ENCODE data around the gene ACAP2.
"Not testable (repeated sequence)": the region's sequence is repeated elsewhere in the genome, so short reads cannot be mapped to it uniquely, and the experiment has no call there.

Gene ACAP2

DNA sequence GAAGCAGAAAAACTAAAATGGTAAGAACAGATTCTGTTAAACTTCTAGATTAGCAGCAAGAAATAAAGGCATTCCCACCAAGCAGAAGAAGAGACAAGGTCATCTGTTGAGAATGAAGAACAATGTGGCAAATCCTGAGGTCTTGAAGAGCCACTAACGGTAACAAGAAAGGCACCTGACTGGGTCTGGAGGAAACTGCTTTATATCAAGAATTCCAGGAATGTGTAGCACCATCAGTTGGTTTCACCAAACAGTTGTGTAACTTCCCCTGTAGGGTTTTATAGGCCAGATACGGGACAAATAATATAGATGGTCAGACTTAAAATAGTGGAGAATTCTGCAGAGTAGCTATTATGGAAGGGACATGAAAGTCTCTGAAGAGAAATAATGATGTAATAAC, 57.3 kb downstream of the ACAP2 start:
- no peak for DNase-seq (ENCODE audit: low spot score)

DNA sequence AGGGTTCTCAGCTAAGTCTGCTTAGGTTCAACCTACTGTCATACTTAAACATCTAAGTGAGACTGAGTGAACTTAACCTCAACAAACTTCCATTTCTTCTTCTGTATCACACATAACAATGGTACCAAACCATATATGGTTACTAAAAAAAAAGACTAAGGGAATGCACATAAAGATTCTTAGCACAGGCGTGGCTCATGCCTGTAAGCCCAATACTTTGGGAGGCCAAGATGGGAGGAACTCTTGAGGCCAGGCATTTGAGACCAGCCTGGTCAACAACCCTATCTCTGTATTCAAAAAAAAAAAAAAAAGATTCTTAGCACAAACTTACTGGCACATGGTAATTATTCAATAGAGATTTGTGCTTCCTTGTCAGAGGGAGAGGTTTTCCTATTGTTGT, 57.9 kb downstream of the ACAP2 start:
- no peak for DNase-seq (ENCODE audit: low spot score)

DNA sequence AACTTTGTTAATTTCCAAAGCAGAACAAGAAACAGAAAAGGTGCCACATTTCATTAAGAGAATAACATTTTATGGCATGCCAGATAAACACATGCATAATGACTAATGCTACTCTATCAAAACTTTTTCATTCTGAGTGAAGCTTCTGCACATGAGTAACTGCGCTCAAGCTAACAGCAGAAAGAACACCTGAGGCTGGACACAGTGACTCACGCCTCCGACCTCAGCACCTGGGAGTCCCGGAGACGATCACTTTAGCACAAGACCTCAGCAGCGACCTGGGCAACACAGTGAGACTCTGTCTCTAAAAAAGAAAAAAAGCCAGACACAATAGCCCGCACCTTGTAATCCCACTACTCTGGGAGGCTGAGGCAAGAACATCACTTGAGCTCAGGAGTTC, 70.6 kb downstream of the ACAP2 start:
- DNase-seq (ENCODE audit: low spot score): no peak

DNA sequence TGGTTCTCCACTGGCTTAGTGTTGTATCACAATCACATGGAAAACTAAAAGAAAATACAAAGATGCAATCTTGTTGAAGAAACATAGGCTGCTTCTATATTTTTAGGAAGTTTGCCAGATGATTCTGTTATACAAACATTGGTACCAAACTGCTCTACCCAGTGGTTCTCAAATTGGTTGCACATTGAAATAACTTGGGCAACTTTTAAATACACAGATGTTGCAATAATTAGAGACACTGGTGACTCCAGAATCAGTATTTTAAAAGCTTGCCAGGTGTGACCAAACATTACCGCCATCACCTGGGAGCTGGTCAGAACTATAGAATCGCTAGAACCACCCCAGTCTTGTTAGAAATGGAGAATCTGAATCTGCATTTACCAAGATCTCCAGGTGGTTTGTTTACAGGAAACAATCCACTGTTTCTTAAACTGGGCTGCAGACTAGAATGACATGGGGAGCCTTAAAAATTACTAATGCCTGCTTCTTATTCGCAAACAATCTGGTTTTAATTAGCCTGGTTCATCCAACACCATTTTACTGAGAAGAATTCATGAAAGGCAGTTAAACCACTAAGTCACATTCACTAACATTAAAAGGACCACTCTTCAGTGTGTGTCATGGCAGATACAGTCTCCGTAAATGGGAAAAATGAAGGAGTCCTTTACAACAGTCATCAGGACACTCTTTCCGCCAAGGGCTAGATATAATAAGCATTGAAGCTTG, 76.5 kb downstream of the ACAP2 start:
- DNase-seq (ENCODE audit: low spot score): no peak

DNA sequence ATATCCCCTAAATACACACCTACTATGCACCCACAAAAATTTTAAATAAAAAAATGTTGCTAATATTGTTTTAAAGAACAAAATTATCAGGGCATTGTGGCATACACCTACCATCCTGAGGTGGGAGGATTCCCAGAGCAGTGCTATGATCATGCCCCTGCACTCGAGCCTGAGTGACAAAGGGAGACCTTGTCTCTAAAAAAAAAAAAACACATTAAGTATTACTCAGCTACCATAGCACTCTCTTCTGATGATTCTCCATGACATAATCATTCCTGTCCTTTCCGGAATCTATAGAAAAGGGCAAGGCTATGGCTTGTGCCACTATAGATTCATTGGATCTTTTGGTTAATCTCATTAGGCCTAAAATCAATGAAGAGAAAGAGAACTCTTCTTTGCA, 77.4 kb downstream of the ACAP2 start:
- no peak for DNase-seq (ENCODE audit: low spot score)

DNA sequence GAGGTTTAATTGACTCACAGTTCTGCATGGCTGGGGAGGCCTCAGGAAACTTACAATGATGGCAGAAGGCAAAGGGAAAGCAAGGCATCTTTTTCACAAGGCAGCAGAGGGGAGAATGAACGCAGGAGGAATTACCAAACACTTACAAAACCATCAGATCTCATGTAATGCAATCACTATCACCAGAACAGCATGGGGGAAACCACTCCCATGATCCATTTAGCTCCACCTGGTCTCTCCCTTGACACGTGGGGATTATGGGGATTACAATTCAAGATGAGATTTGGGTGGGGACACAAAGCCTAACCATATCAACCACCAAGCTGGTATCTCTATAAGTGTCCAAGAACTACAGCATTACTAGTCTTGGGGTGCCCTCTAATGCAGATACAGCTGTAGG, 85.0 kb downstream of the ACAP2 start:
- not testable (repeated sequence) for DNase-seq (ENCODE audit: low spot score)

DNA sequence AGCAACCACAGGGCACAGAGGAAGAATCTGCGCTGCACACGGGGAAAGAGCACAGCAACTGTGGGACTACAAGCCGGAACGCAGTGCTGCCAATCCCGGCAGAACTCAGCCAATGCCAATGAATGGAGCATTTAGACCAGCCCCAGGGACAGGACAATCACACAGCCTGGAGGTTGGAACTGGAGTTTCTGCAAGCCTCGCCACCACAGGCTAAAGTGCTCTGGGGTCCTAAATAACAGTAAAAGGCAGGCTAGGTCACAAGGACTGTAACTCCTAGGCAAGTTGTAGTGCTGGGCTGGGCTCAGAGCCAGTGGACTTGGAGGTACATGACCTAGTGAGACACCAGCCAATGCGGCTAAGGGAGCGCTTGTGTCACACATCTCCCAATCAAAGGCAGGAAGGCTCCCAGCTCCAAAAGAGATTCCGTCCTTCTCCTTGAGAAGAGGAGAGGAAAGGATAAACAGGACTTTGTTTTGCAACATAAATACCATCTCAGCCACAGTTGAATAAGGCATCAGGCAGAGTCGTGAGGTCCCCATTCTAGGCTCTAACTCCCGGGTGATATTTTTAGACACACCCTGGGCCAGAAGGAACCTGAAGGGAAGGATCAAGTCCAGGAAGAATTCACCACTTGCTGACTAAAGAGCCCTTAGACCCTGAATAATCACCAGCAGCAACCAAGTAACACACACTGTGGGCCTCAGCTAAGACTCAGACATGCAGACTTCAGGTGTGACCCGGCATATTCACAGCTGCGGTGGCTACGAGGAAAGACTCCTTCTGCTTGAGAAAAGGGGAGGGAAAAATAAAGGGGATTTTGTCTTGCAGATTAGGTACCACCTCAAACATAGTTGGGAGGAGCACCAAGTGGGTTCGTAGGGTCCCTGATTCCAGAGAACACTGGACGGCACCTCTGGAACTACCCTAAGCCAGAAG, 86.4 kb downstream of the ACAP2 start:
- DNase-seq (ENCODE audit: low spot score): peak; percentile 87

DNA sequence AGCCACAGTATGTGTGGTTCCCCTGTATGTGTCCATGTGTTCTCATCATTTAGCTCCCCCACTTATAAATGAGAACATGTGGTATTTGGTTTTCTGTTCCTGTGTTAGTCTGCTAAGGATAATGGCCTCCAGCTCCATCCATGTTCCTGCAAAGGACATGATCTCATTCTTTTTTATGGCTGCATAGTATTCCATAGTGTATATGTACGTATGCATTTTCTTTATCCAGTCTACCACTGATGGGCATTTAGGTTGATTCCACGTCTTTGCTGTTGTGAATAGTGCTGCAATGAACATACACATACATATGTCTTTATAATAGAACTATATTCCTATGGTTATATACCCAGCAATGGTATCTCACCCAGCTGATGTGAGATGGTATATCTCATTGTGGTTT, 88.8 kb downstream of the ACAP2 start:
- not testable (repeated sequence) for DNase-seq (ENCODE audit: low spot score)

DNA sequence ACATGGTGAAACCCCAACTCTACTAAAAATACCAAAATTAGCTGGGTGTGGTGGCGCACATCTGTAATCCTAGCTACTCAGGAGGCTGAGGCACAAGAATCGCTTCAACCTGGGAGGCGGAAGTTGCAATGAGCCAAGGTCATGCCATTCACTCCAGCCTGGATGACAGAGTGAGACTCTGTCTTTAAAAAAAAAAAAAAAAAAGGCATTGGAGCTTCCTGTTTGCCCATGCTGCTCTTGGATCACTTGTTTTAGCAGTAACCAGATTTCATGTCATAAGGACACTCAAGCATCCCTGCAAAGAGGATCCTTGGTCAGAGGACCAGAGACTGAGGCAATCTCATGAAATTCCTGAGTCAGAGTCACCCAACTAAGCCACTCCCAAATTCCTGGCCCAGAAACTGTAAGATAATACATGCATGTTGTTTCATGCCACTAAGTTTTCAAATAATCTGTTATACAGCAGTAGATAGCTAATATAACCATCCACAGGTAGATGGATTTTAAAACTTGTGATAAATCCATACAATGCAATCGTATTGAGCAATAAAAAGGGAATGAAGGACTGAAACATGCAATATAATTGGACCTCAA, 89.8 kb downstream of the ACAP2 start:
- no peak for DNase-seq (ENCODE audit: low spot score)

DNA sequence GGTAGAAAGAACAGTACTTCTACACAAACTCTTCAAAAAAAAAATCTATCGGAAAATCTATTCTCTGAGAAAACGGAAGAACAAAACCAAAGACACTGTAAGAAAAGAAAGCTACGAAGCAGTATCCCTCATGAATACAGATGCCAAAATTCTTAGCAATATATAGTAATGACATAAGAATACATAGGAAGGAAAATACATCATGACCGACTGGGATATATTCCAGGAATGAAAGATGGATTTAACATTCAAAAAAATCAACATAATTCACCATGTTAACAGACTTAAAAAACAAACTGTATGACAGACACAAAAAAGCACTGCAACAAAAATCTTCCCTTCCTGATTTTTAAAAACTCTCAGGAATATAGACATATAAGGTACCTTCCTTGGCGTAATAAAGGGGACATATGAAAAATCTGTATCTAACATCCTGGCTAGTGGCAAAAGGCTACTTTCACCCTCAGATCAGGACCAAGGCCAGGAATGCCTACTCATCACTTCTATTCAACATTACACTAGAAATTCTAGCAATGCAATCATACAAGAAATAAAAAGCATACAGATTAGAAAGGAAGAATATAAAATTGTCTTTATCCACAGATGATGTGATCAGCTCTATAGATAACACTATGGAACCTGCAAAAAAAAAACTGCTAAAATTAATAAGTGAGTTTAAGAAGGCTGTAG, 94.2 kb downstream of the ACAP2 start:
- DNase-seq (ENCODE audit: low spot score): no peak

DNA sequence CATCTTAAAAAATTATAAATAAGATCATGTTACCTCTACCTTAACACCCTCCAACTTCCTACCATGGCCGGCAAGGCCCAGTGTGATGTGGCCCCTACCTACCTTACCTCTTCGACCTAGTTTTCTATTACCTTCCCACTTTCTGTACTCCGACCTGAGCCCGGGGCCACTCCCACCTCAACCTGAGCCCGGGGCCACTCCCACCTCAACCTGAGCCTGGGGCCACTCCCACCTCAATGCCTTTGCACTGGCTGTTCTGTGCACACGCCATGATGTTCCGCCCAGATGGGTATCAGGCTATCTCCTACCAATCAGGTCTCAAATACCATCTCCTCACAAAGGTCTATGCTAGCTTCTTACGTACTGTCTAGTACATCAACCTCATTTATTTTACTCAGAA, 105.1 kb downstream of the ACAP2 start:
- DNase-seq (ENCODE audit: low spot score): no peak

DNA sequence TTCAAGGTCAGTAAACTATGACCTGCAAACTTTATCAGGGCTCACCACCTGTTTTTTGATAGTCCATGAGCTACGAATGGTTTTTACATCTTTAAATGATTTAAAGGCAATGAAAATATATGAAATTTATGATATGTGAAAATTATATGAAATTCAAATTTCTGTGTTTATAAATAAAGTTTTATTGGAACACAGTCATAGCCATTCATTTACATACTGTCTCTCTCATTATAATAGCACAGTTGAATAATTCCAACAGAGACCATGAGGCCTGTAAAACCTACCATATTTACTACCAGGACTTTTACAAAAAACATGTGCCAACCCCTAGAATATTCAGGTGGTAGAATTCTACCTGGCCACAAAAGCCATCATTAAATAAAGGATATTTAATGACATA, 107.9 kb downstream of the ACAP2 start:
- DNase-seq (ENCODE audit: low spot score): no peak

DNA sequence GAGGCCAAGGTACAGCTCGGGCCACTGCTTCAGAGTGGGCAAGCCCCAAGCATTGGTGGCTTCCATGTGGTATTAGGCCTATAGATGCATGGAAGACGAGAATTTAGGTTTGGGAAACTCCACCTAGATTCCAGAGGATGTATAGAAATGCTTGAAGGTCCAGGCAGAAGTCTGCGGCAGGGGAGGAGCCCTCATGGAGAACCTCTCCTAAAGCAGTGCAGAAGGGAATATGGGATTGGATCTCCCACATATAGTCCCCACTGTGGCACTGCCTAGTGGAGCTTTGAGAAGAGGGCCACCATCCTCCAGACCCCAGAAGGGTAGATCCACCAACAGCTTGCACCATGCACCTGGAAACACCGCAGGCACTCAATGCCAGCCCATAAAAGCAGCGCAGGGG, 123.8 kb downstream of the ACAP2 start:
- DNase-seq (ENCODE audit: low spot score): no peak

DNA sequence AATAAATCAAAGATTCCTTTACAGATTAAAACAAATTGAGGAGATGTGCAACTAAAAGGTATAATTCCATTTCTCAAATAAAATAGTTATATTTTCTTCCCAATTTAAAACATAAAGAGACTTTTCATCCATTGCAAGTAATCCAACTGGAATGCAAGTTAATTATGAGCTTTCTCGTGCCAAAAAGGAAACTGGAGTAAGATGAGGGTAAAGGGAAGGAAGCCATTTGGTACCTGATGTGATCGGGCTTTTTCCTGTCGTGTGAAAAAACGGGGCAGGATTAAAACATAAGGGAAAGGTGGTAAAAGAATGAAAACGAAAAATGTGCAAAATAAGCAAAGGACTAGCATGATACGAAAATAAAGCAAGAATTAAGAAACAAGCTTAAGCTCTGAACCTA, 130.1 kb downstream of the ACAP2 start:
- DNase-seq (ENCODE audit: low spot score): no peak

DNA sequence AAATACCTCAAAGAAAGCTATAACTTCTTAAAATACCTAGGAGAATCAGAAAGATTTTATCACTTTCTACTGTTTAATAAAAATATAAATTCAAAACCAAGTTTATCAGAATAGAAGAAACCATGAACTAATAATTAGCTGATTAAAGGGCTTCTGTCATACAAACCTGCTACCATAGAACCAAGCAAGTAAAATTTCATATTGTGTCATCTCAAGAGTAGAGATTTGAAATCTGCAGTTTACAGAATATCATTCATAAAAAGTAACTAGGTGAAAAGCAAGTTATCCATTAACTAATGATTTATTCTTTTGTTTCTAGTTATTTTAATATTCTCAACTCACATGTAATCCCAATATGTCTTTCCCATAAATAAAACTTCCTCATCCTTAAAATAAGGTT, 135.1 kb downstream of the ACAP2 start:
- DNase-seq (ENCODE audit: low spot score): no peak

DNA sequence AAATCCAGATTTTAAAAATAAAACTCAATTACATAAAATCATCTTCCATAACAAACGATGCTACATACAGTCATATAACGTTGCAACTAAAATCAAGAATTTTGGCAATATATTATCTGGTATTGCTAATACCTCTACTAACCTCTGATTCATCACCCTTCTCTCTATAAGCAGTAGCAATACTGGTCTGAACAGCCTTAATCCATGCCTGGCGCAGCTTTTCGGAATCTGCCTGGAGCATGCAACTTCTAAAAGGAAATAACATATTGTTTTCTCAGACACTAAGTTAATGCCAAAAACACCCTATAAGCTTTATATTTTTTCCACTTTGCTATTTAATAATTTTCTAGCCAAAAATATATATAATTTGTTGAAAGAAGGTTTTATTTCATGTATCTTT, 136.5 kb downstream of the ACAP2 start:
- no peak for DNase-seq (ENCODE audit: low spot score)

DNA sequence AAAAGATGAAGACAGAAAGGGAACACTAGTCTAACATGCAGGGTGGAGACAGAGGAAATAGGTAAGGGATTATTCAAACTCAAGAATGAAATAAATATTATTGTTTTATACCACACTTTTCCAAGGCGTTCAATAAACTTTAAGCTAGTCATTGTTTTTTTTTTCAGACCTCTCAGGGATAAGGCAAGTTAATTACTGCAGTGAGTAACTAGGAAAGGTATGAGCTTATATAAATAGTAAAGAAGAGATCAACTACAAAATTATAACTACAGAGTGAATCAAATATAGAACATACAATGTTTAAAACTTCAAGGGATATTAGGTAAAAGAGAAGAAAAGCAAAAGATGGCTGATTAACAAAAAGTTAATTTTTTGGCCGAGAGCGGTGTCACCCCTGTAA, 140.4 kb downstream of the ACAP2 start:
- DNase-seq (ENCODE audit: low spot score): no peak

DNA sequence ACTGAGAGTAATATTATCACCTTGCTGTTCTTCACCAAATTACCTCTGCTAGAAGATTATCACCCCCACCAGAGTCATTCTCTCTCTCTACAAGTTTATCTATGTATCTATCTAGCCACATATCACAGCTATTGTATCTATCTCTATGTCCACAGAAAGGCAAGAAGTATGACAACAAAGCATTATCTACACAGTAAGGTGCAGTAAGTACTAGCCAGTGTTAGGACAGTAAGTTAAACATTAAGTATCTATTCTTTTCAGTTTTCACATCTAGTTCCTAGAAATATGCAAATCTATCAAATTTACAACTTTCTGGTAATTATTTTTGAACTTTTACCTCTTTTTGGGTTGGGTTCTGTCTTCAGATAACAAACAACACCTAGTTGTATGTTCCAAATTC, 145.4 kb downstream of the ACAP2 start:
- DNase-seq (ENCODE audit: low spot score): no peak

DNA sequence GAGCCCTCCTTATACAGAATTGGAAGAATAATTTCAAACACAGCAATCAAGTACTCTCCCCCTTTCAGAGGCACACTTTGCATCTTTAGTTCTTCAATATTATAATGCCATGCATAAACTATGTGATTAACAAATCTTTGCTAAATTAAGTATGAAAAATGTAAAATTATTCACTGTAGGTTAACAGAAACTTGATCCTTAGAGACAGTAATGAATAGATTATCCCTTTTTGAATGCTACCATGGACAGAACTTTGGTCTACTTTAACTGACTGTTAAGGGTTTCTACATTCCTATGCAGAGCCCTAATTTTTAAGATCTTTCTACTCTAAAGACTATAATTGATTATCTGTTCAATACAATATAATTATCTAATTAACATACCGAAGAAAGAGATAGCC, 146.2 kb downstream of the ACAP2 start:
- DNase-seq (ENCODE audit: low spot score): no peak

DNA sequence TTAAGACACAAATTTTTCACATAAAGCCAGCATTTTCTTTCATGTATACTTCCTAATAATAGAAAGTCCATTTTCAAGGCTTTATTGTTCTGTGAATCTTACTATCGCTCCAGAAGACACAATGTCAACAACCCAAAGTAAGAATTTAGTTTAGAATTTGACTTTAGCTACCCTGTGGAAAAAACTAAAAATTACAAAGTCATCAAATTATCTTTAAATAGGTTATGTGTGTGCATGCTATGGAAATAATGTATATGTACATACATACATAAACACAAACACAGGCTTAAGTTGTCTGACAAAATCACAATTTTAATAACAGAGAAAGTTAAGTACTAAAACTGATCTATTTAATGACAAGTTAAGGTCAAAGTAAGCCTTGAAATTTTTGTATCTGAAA, 151.7 kb downstream of the ACAP2 start:
- DNase-seq (ENCODE audit: low spot score): no peak

DNA sequence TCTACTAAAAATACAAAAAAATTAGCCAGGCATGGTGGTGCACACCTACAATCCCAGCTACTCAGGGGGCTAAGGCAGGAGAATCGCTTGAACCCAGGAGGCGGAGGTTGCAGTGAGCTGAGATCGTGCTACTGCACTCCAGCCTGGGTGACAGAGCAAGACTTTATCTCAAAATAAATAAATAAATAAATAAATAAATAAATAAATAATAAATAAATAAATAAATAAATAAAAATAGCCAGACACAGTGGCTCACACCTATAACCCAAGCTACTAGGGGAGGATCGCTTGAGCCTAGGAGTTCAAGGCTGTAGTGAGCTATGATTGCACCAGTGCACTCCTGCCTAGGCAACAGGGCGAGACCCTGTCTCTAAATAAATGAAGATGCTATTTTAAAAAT, 152.2 kb downstream of the ACAP2 start:
- DNase-seq (ENCODE audit: low spot score): not testable (repeated sequence)

DNA sequence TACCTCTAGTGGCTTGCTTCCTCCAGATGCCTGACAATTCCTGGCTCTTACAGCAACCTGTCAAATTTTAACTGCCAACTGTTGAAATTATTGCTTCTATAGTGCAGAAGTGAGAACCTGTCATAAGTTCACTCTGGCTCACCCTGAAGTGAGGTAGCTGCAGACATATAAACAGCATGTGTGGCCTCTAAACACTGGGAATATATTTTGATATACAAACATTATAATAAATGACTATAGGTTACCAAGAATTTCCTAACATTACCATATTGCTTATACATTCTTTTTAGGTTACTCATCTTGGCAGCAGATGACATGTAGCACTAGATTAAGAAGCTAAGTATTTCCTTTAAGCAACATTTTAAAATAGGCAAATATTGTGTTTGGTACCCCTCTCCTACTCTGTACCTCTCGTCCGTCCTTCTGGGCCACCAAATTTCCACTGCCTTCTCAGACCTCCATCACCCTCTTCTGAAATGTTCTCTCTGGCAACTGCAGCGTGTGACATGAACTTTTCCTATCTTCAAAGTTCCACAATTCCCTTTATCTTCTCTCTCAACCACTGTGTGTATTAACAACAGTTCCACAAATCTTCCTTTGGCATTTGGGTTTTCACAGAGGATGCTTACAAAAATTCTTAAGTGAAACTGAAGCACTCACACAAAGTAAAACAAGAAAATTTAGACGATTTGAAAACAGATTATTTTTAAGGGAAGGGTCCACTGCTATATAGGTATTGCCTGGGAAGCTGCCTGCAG, 156.5 kb downstream of the ACAP2 start:
- no peak for DNase-seq (ENCODE audit: low spot score)

All from Ammon's horn (tissue), 1 donor.